GM23248 (cell line): Measurements from ENCODE around the gene KIF2A.

Experiments used
- EZH2 ChIP-seq: fragments of 200-600 bp; sonication (generic); IDR thresholded peaks from 2 replicates; pipeline ENCODE4 v1.6.1; 2018; ENCODE audit warnings: antibody characterized with exemption, mild to moderate bottlenecking; ENCODE audit not compliant: insufficient read depth, poor library complexity, severe bottlenecking
- EZH2phosphoT487 ChIP-seq: fragments of 200-600 bp; sonication (generic); IDR thresholded peaks from 2 replicates; pipeline ENCODE4 v1.6.1; 2018; ENCODE audit warnings: antibody characterized with exemption, moderate library complexity, mild to moderate bottlenecking, low read depth; ENCODE audit not compliant: insufficient read depth

DNA sequence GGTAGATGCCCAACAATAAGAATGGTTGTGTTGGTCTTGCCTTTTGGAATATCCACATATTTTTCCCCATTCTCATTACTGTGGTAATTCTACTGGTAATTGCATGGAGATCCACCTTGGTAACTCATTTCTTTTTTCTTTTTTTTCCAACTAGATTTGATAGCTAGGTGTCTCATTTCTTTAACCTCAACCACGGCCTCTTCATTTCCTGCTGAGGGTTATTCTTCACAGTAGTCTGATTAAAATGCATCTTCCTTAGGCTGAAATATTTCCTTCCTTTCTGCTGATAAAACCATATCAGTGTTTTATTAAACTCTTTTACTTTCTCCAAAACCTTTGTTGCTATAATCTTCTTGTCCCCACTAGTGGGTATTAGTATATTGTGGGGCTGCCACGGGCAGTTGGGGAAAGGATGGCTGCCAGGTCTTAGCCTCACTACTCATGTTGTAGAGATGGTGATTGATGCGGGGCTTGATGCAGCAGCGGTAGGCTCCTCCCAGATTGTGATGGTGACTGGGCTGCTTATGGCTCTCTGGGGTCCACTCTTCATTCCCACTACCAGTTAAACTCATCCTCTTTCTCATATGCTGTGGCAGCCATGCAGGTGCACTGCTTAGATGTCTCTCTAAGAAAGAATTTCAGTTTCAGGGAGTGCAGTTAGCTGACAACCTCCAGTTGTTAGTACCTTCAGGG is 35.9 kb downstream of the KIF2A start:
- TF ChIP-seq EZH2 (no peak), EZH2phosphoT487 (no peak)
